Bone marrow (tissue), 2 donors: ENCODE measurements around the gene APOB.

Experiments used
- DNase-seq, 2 donors: peaks; one replicate each; lab custom pipeline; 2025; lab: John Stamatoyannopoulos, UW

The APOB gene

GRCh38 chr2:21043744-21044532, at the start of gene APOB:
Gene APOB (minus strand): TSS chr2:21044073. CDS start chr2:21043945, 128 bp downstream.
- no peak for DNase-seq

GRCh38 chr2:21092308-21092869, 48.5 kb upstream of the APOB start:
- no peak for DNase-seq

GRCh38 chr2:21084401-21084800, 40.5 kb upstream of the APOB start:
- DNase-seq, result no peak

DNA sequence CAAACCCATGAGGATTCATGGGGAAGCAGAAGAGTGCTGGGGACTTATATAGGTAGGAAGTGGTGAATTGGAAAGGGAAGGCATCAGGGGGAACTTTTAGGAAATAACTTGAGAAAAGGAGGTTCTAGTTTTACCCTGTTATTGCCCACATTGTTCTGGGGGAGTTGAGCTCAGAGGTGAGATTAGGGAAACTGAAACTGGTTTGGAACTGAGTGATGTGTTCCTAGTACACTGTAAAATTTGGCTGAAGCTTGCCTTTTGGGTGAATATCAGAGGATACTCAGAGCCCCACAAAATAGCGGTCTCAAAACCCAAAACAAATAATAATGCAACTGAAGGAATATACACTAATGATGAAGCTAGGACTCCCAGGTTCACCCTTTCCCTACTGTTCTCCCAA, 39.6 kb upstream of the APOB start:
- DNase-seq, result no peak

GRCh38 chr2:21078296-21078695, 34.4 kb upstream of the APOB start:
- DNase-seq, result no peak

DNA sequence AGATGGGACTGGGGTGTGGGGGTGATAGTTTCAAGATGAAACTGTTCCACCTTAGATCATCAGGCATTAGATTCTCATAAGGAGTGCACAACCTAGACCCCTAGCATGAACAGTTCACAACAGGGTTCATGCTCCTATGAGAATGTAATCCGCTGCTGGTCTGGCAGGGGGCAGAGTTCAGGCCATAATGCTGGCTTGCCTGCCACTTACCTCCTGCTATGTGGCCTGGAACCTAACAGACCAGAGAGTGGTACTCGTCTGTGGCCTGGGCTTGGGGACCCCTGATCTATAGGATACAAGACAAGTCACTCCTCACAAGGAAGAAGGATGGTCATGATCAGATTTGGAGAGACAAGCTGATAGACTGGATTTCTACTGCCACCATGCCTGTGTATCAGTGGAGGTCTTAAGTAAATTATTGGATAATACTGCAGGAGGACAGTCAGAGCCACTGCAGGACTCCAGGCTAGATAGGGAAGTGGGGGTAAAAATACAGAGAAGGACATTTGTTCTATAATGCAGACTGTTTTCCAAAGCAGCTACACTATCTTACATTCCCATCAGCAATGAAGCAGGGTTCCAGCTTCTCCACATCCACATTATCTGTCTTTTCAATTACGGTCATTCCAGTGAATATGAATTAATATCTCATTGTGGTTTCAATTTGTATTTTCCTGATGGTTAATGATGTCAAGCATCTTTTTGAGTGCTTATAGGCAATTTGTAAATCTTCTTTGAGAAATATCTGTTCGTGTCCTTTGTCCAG, 28.8 kb upstream of the APOB start:
- no peak for DNase-seq

DNA sequence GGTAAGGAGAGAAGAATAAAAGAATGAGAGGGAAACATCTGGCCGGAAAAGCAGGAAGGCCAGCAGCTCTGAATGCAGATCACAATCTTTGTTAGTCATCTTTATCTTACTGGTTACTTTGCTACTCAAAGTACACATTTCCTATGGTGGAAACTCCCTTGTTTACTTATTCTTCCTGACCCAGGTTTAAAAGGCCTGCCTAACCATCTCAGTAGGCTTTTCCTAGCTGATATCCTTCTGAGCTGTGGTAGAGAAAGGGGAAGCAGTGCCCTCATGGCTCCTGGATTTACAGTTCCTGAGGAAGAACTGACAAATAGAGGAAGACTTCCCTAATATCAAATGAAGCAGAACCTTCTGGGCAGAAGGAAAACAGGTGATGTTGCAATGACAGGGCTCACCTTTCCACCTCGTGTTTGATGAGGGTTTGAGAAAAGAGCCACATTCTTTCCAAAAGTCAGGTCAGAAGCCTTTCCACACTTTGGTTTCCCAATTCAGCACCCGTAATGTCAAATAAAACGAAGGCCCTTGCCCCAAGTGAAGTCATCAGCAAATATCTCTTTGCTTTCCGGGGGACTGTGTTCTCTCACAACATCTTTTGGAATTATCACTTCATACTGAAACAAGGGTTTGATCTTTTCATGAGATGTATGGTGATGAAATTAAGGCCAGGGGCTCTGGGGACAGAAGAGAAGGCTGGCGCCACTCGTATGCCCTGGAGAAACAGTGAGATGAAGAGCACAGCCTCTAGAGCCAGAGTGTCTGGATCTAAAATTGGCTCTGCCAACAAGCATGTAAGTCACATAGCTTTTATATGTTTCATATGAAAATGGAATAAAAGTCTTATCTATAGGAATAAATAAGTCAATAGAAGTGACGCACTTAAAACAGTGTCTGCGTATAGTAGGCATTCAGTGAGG, 26.7 kb upstream of the APOB start:
- DNase-seq, result no peak

DNA sequence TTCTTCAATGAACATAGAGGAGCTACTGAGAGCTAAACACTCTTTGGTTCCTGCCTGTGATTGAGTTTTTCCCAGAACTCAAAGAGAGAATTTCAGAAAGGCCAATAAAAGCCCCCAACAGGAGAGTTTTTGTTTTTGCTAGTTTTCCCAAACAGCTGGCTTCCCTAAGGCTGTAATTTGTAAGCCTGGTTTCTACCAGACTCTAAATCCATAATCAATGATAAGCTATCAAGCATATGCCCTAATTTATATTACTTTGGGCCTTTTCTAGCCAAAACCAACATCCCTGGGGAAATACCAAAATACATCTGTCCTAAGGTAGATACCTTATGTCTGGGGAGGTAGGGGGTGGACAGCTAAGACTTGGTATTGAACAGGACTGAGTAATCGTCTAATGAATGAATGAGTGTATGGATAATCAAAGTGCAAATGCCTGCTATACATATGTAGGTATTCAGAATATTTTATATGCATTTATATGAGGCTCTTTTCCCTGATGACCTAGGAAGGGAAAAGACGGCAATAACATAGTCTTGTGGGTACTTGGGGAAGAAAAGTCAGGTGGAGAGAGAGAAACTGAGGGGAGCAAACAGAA, 26.0 kb upstream of the APOB start:
- no peak for DNase-seq

DNA sequence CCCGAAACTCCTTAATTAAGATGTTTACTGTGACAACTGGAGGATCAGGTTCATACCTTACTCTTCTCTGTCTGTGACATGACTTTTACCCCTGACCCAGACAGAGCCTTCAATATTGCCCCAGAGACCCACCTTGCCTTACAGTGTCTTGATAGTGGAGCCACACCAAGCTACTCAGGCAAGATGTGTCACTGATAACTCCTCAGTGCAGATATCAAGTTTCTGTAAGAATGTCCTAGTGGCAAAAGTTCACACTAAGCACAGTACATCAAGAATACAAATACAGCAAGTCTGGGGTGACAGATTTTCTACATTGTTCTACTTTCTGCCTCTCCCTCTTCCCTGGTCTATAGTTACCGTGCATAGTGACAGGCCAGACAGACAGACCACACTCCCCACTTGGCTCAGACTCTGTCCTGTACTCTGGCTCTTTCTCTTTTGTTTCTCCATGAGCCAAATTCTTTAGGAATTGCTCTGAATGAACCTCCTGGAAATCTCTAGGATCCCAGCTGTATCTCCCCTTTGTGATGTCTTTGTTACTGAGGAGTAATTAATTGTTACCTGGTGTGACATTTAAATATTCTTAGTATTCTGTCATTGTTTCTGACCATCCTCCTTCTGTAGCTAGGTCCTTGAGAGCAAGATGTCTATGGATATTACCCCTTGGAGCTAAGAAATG, 24.1 kb upstream of the APOB start:
- no peak for DNase-seq

- DNase-seq, result no peak
Measured at GRCh38 chr2:21067125-21067524, 23.3 kb upstream of the APOB start.

GRCh38 chr2:21059885-21060610, 16.2 kb upstream of the APOB start:
- no peak for DNase-seq

DNA sequence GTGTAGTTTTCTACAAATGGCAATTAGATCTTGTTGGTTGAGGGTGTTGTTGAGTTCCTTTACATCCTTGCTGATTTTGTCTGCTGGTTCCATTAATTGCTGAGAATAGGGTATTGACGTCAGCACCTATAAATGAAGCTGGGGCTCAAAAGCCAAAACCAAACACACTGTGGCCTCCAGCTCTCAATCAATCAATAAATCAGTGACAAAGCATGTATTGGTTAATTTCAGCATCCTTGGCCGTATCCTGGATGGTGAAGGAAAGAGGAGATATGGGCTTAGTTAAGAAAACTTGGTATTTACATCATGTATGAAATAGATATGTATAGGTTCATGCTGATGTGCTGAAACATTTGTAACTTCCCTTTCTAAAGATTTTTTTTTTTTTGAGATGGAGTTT, 13.2 kb upstream of the APOB start:
- DNase-seq, result no peak

GRCh38 chr2:21055879-21056790, 12.3 kb upstream of the APOB start:
- no peak for DNase-seq

- no peak for DNase-seq
Measured at GRCh38 chr2:21055451-21055850, 11.6 kb upstream of the APOB start.

GRCh38 chr2:21054011-21054410, 10.1 kb upstream of the APOB start:
- no peak for DNase-seq

- no peak for DNase-seq
Measured at GRCh38 chr2:21052044-21052443, 8.2 kb upstream of the APOB start.

DNA sequence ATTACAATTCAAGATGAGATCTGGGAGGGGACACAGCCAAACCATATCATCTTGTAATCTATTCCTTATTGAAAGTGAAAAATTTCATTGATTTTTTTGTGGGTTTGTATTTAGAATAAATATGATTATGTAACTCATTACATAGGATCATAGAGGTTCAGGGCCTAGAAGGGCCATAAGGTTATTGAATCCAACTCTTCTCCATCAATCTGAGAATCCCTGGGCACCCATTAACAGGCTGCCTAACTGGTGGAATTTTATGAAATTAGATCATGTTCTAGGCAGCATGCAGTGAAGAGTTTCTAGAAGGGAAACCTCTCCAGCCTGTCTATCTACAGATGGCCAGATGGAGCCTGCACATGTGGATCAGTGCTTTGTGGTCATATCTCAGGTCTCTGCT, 6.3 kb upstream of the APOB start:
- no peak for DNase-seq

GRCh38 chr2:21047141-21048009, 3.5 kb upstream of the APOB start:
- DNase-seq, result no peak
